HG02970 (cell line): Measurements from ENCODE around the gene UTF1.

Experiments
- ATAC-seq: cut with Tn5 transposase; IDR thresholded peaks from one replicate; pipeline ENCODE4 v1.9.1; 2021; ENCODE audit warnings: mild to moderate bottlenecking, moderate library complexity, moderate number of reproducible peaks; ENCODE audit not compliant: unreplicated experiment, low FRiP score

UTF1 gene

GRCh38 chr10:133242611-133243356 is 12.8 kb downstream of the UTF1 start:
- no peak for ATAC-seq

- no peak for ATAC-seq
Measured at GRCh38 chr10:133243593-133243992, 13.6 kb downstream of the UTF1 start.

GRCh38 chr10:133245439-133246235 is 15.6 kb downstream of the UTF1 start:
- ATAC-seq, result no peak

GRCh38 chr10:133246236-133246626 is 16.2 kb downstream of the UTF1 start:
- ATAC-seq, result no peak

- ATAC-seq, result no peak
Measured at GRCh38 chr10:133247681-133248333, 17.8 kb downstream of the UTF1 start.

GRCh38 chr10:133248334-133248715 is 18.3 kb downstream of the UTF1 start:
- no peak for ATAC-seq

GRCh38 chr10:133249094-133249780 is 19.2 kb downstream of the UTF1 start:
- no peak for ATAC-seq

GRCh38 chr10:133249975-133250754 is 20.1 kb downstream of the UTF1 start:
- ATAC-seq, result no peak

GRCh38 chr10:133251388-133252222 is 21.6 kb downstream of the UTF1 start:
- ATAC-seq, result no peak

GRCh38 chr10:133252223-133252552 is 22.2 kb downstream of the UTF1 start:
- ATAC-seq, result no peak

- ATAC-seq, result no peak
Measured at GRCh38 chr10:133253361-133253955, 23.4 kb downstream of the UTF1 start.

GRCh38 chr10:133254421-133255120 is 24.6 kb downstream of the UTF1 start:
- no peak for ATAC-seq

GRCh38 chr10:133255323-133255722 is 25.3 kb downstream of the UTF1 start:
- no peak for ATAC-seq

- ATAC-seq, result no peak
Measured at GRCh38 chr10:133257489-133258065, 27.6 kb downstream of the UTF1 start.

GRCh38 chr10:133258066-133258817 is 28.2 kb downstream of the UTF1 start:
- no peak for ATAC-seq

GRCh38 chr10:133258818-133259601 is 29.0 kb downstream of the UTF1 start:
- no peak for ATAC-seq
